Measurements from ENCODE around the gene SLC18A3.

Gene SLC18A3

DNA sequence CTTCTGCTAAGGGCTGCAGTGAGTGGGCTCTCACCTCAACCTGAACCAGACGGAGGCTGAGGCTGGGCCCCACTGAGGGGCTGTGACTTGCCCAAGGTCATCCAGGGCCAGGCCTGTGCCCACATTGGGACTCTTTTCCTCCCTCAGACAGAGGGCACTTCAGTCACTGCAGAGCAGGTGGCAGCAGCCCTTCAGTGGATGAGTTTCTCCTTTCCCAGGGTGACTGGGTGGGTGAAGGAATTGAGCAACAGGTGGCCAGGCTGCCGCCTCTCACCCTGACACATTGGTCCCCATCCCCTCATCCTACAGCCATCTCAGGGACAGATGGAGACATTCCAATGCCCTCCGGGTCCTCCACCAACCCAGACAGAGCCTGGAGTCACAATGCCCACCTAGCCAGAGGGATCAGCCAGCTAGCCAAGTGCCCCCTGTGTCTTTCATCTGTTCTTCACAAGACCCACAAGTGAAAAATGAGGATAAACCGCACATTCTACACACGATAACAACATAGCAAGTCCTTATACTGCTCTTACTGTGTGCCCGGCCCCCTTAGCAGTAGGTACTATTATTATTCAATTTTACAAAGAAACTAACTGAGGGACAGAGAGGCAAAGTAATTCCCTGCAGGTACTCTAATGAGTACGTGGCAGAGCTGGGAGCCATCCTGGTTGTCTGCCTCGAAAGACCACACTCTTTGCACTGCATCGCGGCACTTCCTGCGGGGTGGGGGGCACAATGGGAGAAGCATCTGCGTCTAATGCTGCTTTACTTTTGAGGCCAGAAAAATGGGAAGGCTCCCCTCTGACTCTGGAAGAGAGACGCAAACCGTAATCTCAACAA is 1.7 kb upstream of the SLC18A3 start:
- H3K27ac ChIP-seq (replicated peaks): no peak overlapping the region
- DNase-seq (ENCODE audit: low read depth in 1 of 2, low spot score in 1 of 2): no peak
- peaks cover 47% of the 10 kb centered on the region for H3K27me3 ChIP-seq (ENCODE audit: insufficient read depth, poor library complexity, severe bottlenecking)
- H3K4me3 ChIP-seq (replicated peaks; ENCODE audit: insufficient read depth, low read length): no peak overlapping the region
- no peak for TF ChIP-seq CTCF (IDR thresholded peaks at IDR 0.05; ENCODE audit: insufficient read depth, low read length)
- TF ChIP-seq POLR2AphosphoS5 (IDR thresholded peaks at IDR 0.05; ENCODE audit: low read depth): no peak
- TF ChIP-seq GABPA (IDR thresholded peaks at IDR 0.05; ENCODE audit: low read depth): no peak
- no peak for TF ChIP-seq REST (IDR thresholded peaks at IDR 0.05; ENCODE audit: insufficient replicate concordance, low read depth)
- TF ChIP-seq SPI1 (IDR thresholded peaks at IDR 0.05; ENCODE audit: borderline replicate concordance, low read depth): no peak

GRCh38 chr10:49609006-49609282 is 1.2 kb upstream of the SLC18A3 start:
- DNase-seq (ENCODE audit: low read depth in 1 of 2, low spot score in 1 of 2): no peak
- TF ChIP-seq SPI1 (IDR thresholded peaks at IDR 0.05; ENCODE audit: borderline replicate concordance, low read depth) (no peak), REST (IDR thresholded peaks at IDR 0.05; ENCODE audit: insufficient replicate concordance, low read depth) (no peak), POLR2AphosphoS5 (IDR thresholded peaks at IDR 0.05; ENCODE audit: low read depth) (no peak), CTCF (IDR thresholded peaks at IDR 0.05; ENCODE audit: insufficient read depth, low read length) (no peak), GABPA (IDR thresholded peaks at IDR 0.05; ENCODE audit: low read depth) (no peak)
- no peak overlapping the region for H3K4me3 ChIP-seq (replicated peaks; ENCODE audit: insufficient read depth, low read length)
- peaks cover 52% of the 10 kb centered on the region for H3K27me3 ChIP-seq (ENCODE audit: insufficient read depth, poor library complexity, severe bottlenecking)
- H3K27ac ChIP-seq (replicated peaks): no peak overlapping the region

DNA sequence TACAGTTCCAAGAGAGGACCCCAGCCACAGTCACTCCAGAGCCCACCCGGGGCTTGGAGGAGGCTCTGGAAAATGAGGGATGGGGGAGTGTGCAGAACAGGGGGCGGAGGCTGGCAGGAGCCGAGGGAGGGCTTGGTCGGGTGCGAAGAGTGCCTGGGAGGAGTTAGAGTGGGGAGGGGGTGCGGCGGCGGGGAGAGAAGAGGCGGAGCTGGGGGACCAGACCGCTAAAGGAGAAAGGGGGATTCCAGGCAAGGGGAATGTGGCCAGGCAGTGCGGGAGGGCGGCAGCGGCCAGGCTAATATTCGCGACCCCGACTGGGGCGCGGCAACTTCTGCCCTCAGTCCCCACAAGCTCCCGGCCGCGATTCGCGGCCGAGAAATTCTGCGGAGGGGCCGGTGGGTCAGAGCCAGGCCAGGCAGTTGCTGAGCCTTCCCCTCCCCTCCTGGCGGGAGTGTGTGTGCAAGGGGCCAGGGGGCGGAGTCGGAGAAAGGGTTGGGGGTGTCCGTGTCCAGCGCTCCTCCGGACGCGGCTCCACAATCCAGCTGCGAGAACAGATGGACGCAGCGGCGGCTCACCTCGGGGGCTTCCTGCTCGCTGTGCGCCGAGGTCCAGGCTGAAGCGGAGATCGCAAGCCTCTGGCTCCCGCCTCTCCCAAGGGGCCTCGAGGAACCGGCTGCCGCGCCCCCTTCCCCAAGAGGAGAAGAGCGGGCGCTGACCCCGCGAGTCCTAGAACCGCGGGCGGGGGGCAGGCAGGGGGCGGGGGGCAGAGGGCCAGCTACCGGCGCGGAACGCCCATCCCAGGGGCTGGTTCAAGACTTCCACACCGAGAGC is 612 bp upstream of the SLC18A3 start:
- no peak for DNase-seq (ENCODE audit: low read depth in 1 of 2, low spot score in 1 of 2)
- Histone ChIP-seq H3K27ac (replicated peaks) (no peak overlapping the region), H3K4me3 (replicated peaks; ENCODE audit: insufficient read depth, low read length) (no peak overlapping the region), H3K27me3 (ENCODE audit: insufficient read depth, poor library complexity, severe bottlenecking) (peaks cover 54% of the 10 kb centered on the region)
- TF ChIP-seq REST (IDR thresholded peaks at IDR 0.05; ENCODE audit: insufficient replicate concordance, low read depth): no peak
- TF ChIP-seq GABPA (IDR thresholded peaks at IDR 0.05; ENCODE audit: low read depth): no peak
- no peak for TF ChIP-seq SPI1 (IDR thresholded peaks at IDR 0.05; ENCODE audit: borderline replicate concordance, low read depth)
- TF ChIP-seq CTCF (IDR thresholded peaks at IDR 0.05; ENCODE audit: insufficient read depth, low read length): no peak
- no peak for TF ChIP-seq POLR2AphosphoS5 (IDR thresholded peaks at IDR 0.05; ENCODE audit: low read depth)

Data from HL-60 (cell line).